Measurements from ENCODE around the gene HIVEP3.

DNA sequence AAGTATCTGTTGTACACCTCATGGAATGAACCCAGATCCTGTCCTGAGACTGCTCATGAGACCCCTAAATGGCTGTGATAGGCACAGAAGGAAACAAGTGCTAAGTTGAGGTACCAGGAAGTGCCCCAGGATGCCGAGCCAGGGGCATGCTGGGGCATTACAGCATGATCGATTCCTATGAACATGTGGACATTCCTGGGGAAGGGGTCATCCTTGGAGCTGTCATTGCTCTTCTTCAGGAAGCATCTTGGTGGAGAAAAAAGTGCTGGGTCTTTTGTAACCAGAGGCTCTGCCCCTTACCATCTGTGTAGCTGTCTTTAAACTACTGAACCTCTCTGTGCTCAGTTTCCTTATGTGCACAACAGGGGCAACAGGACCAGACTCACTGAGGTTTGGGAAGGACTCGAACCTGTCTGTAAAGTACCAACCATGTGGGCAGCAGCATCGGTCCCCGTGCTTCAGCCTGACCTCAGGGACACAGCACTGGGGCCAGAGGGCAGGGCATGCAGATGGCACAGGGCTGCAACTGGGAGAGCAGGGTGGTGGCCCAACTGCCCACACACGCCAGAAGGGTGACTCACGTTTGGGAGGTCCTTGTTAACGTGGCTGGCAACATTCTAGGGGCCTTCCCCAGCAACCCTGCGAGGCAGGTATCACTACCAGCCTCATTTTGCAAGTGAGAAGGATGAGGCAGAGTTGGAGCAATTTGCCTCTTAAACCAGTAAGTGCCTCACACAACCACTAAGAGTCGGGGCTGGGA is 291.9 kb downstream of the HIVEP3 start:
- TF ChIP-seq CTCF (IDR thresholded peaks at IDR 0.05) (no peak), POLR2AphosphoS5 (IDR thresholded peaks at IDR 0.05; ENCODE audit: insufficient read depth in 1 of 2, low read depth in 1 of 2) (no peak), POLR2A (IDR thresholded peaks at IDR 0.05) (no peak)
